Skin epidermis (tissue), 12 donors: Measurements from ENCODE around the gene SSNA1.

ENCODE experiments used
- H3K27ac ChIP-seq, 21 experiments: fragments of 200-600 bp; sonication (generic) in 11 of 21; one replicate each; pipeline ENCODE4 v1.5.0; 2020; ENCODE audit warnings: mild to moderate bottlenecking in 3 of 21, inconsistent platforms in 2 of 21, moderate library complexity in 2 of 21
- H3K4me3 ChIP-seq, 7 experiments: fragments of 200-600 bp; sonication (generic) in 2 of 7; one replicate each; pipeline ENCODE4 v1.5.0; 2020; ENCODE audit warnings: inconsistent platforms in 2 of 7, mild to moderate bottlenecking in 2 of 7, moderate library complexity in 1 of 7

The SSNA1 gene

GRCh38 chr9:137188490-137189296, at the start of gene SSNA1, which contains the start of gene ANAPC2:
TSS of gene SSNA1 (plus strand) at chr9:137188676. CDS start at chr9:137188727, 51 bp downstream.
TSS of gene ANAPC2 (minus strand) at chr9:137188560. CDS start at chr9:137188532, 28 bp downstream.
- H3K27ac ChIP-seq: peak within 1 kb of the TSS; percentile 91 to 99 (median 97)
- peak within 1 kb of the TSS; percentile 77 to 99 (median 90) for H3K4me3 ChIP-seq

- no peak within 1 kb of the TSS for H3K4me3 ChIP-seq
- no peak within 1 kb of the TSS for H3K27ac ChIP-seq
Observed at GRCh38 chr9:137138722-137139467, 49.6 kb upstream of the SSNA1 start, which contains the start of gene GRIN1. TSS of gene GRIN1 (plus strand) at chr9:137139154. CDS start at chr9:137139487, 333 bp downstream.

- no peak overlapping the region for H3K27ac ChIP-seq
- H3K4me3 ChIP-seq: no peak overlapping the region
Observed at GRCh38 chr9:137139468-137140150, 48.9 kb upstream of the SSNA1 start.

GRCh38 chr9:137140151-137141012, 48.1 kb upstream of the SSNA1 start:
- no peak overlapping the region for H3K4me3 ChIP-seq

GRCh38 chr9:137141050-137141810, 47.2 kb upstream of the SSNA1 start:
- Histone ChIP-seq H3K27ac (no peak overlapping the region), H3K4me3 (no peak overlapping the region)

More at GRCh38 chr9:137140151-137141012, 48.1 kb upstream of the SSNA1 start:
- H3K27ac ChIP-seq: no peak overlapping the region

- H3K27ac ChIP-seq: no peak overlapping the region
- H3K4me3 ChIP-seq: no peak overlapping the region
Observed at GRCh38 chr9:137141976-137142936, 46.2 kb upstream of the SSNA1 start.

- no peak overlapping the region for H3K4me3 ChIP-seq
Observed at GRCh38 chr9:137143459-137143858, 45.0 kb upstream of the SSNA1 start.

GRCh38 chr9:137145731-137146526, 42.5 kb upstream of the SSNA1 start:
- H3K4me3 ChIP-seq: no peak overlapping the region

More at GRCh38 chr9:137143459-137143858, 45.0 kb upstream of the SSNA1 start:
- no peak overlapping the region for H3K27ac ChIP-seq

GRCh38 chr9:137146527-137146918, 42.0 kb upstream of the SSNA1 start:
- H3K27ac ChIP-seq: no peak overlapping the region
- no peak overlapping the region for H3K4me3 ChIP-seq

More at GRCh38 chr9:137145731-137146526, 42.5 kb upstream of the SSNA1 start:
- no peak overlapping the region for H3K27ac ChIP-seq

GRCh38 chr9:137147091-137147792, 41.2 kb upstream of the SSNA1 start:
- Histone ChIP-seq H3K4me3 (no peak overlapping the region), H3K27ac (no peak overlapping the region)

- Histone ChIP-seq H3K4me3 (no peak overlapping the region), H3K27ac (no peak overlapping the region)
Observed at GRCh38 chr9:137147793-137148160, 40.7 kb upstream of the SSNA1 start.

GRCh38 chr9:137148242-137148641, 40.2 kb upstream of the SSNA1 start:
- H3K4me3 ChIP-seq: no peak overlapping the region
- H3K27ac ChIP-seq: no peak overlapping the region

- H3K27ac ChIP-seq: no peak overlapping the region
Observed at GRCh38 chr9:137148661-137149060, 39.8 kb upstream of the SSNA1 start.

GRCh38 chr9:137149363-137149762, 39.1 kb upstream of the SSNA1 start:
- Histone ChIP-seq H3K27ac (no peak overlapping the region), H3K4me3 (no peak overlapping the region)

More at GRCh38 chr9:137148661-137149060, 39.8 kb upstream of the SSNA1 start:
- H3K4me3 ChIP-seq: no peak overlapping the region

- Histone ChIP-seq H3K27ac (no peak overlapping the region), H3K4me3 (no peak overlapping the region)
Observed at GRCh38 chr9:137149942-137150616, 38.4 kb upstream of the SSNA1 start.
